ENCODE data around the gene IGSF6.
"Not testable (repeated sequence)": the region's sequence is repeated elsewhere in the genome, so short reads cannot be mapped to it uniquely, and the experiment has no call there.

DNA sequence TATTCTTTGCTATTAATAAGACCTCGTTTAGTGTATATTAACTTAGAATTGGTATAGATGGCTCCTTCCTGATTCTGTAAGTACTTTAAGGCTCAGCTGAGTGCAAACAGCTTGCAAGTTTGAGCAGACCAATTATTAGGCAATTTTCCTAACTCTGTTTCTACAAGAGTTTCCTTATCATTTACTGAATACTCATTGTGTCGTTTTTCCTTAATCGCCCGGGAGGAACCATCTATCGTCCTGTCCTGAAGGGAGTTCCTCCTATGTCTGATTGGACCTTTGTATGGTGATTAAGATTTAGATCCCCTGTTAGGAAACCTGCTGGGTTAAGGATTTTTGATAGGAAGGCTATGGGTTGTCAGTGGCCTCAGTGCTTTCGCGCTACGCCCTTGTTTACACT, 21.0 kb downstream of the IGSF6 start:
- TF ChIP-seq, protein P1, sequence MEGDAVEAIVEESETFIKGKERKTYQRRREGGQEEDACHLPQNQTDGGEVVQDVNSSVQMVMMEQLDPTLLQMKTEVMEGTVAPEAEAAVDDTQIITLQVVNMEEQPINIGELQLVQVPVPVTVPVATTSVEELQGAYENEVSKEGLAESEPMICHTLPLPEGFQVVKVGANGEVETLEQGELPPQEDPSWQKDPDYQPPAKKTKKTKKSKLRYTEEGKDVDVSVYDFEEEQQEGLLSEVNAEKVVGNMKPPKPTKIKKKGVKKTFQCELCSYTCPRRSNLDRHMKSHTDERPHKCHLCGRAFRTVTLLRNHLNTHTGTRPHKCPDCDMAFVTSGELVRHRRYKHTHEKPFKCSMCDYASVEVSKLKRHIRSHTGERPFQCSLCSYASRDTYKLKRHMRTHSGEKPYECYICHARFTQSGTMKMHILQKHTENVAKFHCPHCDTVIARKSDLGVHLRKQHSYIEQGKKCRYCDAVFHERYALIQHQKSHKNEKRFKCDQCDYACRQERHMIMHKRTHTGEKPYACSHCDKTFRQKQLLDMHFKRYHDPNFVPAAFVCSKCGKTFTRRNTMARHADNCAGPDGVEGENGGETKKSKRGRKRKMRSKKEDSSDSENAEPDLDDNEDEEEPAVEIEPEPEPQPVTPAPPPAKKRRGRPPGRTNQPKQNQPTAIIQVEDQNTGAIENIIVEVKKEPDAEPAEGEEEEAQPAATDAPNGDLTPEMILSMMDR (IDR thresholded peaks at IDR 0.05; ENCODE audit: low read depth, low read length): not testable (repeated sequence)
- not testable (repeated sequence) for TF ChIP-seq EZH2phosphoT487 (IDR thresholded peaks at IDR 0.05; ENCODE audit: low read depth)

Data from OCI-LY3 (cell line).